Measurements from ENCODE around the gene KERA.

DNA sequence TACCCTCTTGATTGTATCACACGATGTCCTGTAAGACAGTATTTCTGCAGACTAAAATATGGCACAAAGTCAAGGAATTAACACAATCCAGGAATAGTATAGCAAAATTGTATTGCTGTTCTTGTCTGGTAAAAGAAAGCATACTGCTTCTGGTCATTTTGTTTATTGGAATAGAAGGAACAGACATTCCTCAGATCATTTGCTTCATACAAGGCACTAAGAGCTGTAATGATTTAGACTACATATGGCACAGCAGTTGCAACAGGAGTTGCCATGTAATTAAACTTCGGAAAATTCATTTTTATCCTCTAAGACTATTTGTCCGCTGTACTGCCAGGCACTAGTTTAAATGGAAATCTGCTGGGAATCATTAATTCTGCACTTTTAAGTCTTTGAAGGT, 7.6 kb upstream of the KERA start:
- TF ChIP-seq, protein P1, sequence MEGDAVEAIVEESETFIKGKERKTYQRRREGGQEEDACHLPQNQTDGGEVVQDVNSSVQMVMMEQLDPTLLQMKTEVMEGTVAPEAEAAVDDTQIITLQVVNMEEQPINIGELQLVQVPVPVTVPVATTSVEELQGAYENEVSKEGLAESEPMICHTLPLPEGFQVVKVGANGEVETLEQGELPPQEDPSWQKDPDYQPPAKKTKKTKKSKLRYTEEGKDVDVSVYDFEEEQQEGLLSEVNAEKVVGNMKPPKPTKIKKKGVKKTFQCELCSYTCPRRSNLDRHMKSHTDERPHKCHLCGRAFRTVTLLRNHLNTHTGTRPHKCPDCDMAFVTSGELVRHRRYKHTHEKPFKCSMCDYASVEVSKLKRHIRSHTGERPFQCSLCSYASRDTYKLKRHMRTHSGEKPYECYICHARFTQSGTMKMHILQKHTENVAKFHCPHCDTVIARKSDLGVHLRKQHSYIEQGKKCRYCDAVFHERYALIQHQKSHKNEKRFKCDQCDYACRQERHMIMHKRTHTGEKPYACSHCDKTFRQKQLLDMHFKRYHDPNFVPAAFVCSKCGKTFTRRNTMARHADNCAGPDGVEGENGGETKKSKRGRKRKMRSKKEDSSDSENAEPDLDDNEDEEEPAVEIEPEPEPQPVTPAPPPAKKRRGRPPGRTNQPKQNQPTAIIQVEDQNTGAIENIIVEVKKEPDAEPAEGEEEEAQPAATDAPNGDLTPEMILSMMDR (IDR thresholded peaks at IDR 0.05) = no peak
- TF ChIP-seq POLR2A (IDR thresholded peaks at IDR 0.05) (no peak), POLR2AphosphoS5 (IDR thresholded peaks at IDR 0.05) (no peak)
